ENCODE measurements around the gene RAB7A. TPM values are rescaled to one million over a fixed set of nuclear protein-coding genes. Genes with fewer than 3 reads are reported as not detected.

Gene RAB7A
- total and polyA plus RNA-seq, 2 of the 13 experiments (the other 11 are each of a cell fraction or from before 2014, with no cell fraction given): 26.5 to 182 TPM

DNA sequence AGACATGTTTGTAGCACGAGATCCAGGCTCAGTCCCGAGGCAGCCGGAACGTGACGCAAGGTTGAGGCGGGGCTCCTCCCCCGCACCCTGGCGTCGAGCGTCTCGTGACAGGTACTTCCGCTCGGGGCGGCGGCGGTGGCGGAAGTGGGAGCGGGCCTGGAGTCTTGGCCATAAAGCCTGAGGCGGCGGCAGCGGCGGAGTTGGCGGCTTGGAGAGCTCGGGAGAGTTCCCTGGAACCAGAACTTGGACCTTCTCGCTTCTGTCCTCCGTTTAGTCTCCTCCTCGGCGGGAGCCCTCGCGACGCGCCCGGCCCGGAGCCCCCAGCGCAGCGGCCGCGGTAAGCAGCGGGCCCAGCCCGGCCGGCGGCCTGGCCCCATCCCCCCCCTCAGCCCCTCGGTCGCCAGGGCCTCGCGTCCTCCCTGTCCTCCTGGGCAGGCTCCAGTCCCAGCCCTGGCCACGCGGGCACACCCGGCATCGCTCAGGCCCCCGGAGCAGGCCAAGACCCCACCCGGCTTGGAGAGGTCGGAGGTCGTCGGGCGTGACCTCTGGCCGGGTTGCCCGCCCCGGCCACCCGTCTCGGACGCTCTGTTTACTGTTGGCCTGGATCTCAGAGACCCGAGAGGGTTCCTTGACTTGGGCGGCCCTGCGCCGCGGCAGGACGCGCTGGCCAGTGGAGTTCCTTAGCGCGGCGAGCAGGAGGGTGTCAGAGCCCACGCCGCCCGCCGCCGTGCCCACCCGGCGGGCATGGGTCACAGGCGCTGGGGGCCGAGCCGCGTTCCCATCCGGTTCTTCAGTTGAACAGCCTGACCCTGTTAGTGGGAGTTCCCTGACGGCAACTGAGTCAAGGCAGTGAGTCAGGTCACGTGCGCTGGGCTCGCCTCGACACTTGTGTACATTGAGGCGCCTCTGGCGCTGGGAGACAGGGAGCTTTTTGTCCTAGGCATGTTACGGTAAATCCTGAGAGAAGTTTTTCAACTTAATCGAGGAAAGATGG is at the start of gene RAB7A (continued):
- TF ChIP-seq, protein P1, sequence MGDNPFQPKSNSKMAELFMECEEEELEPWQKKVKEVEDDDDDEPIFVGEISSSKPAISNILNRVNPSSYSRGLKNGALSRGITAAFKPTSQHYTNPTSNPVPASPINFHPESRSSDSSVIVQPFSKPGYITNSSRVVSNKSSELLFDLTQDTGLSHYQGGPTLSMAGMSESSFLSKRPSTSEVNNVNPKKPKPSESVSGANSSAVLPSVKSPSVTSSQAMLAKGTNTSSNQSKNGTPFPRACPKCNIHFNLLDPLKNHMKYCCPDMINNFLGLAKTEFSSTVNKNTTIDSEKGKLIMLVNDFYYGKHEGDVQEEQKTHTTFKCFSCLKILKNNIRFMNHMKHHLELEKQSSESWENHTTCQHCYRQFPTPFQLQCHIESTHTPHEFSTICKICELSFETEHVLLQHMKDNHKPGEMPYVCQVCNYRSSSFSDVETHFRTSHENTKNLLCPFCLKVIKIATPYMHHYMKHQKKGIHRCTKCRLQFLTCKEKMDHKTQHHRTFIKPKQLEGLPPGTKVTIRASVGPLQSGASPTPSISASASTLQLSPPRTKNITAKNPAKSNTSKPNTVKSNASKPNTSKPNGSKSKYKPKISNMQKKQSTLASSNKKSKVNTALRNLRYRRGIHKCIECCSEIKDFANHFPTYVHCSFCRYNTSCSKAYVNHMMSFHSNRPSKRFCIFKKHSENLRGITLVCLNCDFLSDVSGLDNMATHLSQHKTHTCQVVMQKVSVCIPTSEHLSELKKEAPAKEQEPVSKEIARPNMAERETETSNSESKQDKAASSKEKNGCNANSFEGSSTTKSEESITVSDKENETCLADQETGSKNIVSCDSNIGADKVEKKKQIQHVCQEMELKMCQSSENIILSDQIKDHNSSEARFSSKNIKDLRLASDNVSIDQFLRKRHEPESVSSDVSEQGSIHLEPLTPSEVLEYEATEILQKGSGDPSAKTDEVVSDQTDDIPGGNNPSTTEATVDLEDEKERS (CRISPR knock-in tag; IDR thresholded peaks at IDR 0.05): peak; percentile 81; the same call in 1 of the 2 replicates
- TF ChIP-seq ZMYM4 (CRISPR knock-in tag; IDR thresholded peaks at IDR 0.05) (peak; percentile 68), HOXA3 (CRISPR knock-in tag; IDR thresholded peaks at IDR 0.05) (peak; percentile 90), ZNF484 (CRISPR knock-in tag; IDR thresholded peaks at IDR 0.05; ENCODE audit: borderline replicate concordance, low read depth) (no peak), KLF12 (CRISPR knock-in tag; IDR thresholded peaks at IDR 0.05; ENCODE audit: borderline replicate concordance) (peak; percentile 89), EP300 (IDR thresholded peaks at IDR 0.05; ENCODE audit: low read depth in 2 of 2, low read length in 2 of 2) (no peak), EP300 (CRISPR knock-in tag; IDR thresholded peaks at IDR 0.05; ENCODE audit: borderline replicate concordance) (no peak), NR1H2 (CRISPR knock-in tag; IDR thresholded peaks at IDR 0.05; ENCODE audit: borderline replicate concordance, low read depth) (peak; percentile 59; the same call in 1 of the 2 replicates), NFE2 (CRISPR knock-in tag; IDR thresholded peaks at IDR 0.05) (no peak), MIXL1 (CRISPR knock-in tag; IDR thresholded peaks at IDR 0.05) (0 out of 2 replicates have a peak, but pooled peaks have one; percentile 9), ZNF841 (CRISPR knock-in tag; IDR thresholded peaks at IDR 0.05; ENCODE audit: borderline replicate concordance) (no peak), HNF4A (CRISPR knock-in tag; IDR thresholded peaks at IDR 0.05) (peak; percentile 4; the same call in 1 of the 2 replicates), KAT7 (CRISPR knock-in tag; IDR thresholded peaks at IDR 0.05; ENCODE audit: borderline replicate concordance) (peak; percentile 36; the same call in 1 of the 2 replicates), ZNF557 (CRISPR knock-in tag; IDR thresholded peaks at IDR 0.05) (0 out of 2 replicates have a peak, but pooled peaks have one; percentile 59), ZBTB8A (CRISPR knock-in tag; IDR thresholded peaks at IDR 0.05; ENCODE audit: borderline replicate concordance, low read depth) (no peak; the same call in 1 of the 2 replicates), ZNF720 (CRISPR knock-in tag; IDR thresholded peaks at IDR 0.05) (no peak), PTBP1 (IDR thresholded peaks at IDR 0.05; ENCODE audit: low read depth, low read length, poor library complexity, severe bottlenecking) (no peak), FOSL2 (CRISPR knock-in tag; IDR thresholded peaks at IDR 0.05) (peak; percentile 51), SIN3B (IDR thresholded peaks at IDR 0.05; ENCODE audit: low read length) (no peak), PHF21A (CRISPR knock-in tag; IDR thresholded peaks at IDR 0.05) (no peak; the same call in 1 of the 2 replicates)
- TF ChIP-seq, protein P2, sequence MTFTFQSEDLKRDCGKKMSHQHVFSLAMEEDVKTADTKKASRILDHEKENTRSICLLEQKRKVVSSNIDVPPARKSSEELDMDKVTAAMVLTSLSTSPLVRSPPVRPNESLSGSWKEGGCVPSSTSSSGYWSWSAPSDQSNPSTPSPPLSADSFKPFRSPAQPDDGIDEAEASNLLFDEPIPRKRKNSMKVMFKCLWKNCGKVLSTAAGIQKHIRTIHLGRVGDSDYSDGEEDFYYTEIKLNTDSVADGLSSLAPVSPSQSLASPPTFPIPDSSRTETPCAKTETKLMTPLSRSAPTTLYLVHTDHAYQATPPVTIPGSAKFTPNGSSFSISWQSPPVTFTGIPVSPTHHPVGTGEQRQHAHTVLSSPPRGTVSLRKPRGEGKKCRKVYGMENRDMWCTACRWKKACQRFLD (CRISPR knock-in tag; IDR thresholded peaks at IDR 0.05; ENCODE audit: borderline replicate concordance): peak; percentile 13; the same call in 1 of the 2 replicates
- TF ChIP-seq, protein P3, sequence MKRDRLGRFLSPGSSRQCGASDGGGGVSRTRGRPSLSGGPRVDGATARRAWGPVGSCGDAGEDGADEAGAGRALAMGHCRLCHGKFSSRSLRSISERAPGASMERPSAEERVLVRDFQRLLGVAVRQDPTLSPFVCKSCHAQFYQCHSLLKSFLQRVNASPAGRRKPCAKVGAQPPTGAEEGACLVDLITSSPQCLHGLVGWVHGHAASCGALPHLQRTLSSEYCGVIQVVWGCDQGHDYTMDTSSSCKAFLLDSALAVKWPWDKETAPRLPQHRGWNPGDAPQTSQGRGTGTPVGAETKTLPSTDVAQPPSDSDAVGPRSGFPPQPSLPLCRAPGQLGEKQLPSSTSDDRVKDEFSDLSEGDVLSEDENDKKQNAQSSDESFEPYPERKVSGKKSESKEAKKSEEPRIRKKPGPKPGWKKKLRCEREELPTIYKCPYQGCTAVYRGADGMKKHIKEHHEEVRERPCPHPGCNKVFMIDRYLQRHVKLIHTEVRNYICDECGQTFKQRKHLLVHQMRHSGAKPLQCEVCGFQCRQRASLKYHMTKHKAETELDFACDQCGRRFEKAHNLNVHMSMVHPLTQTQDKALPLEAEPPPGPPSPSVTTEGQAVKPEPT (CRISPR knock-in tag; IDR thresholded peaks at IDR 0.05; ENCODE audit: low read depth): no peak
